Nephron progenitor cell (in vitro differentiated cells): ENCODE results near the gene CNTNAP1.
A peak's percentile ranks its signal among the peaks of the same experiment; 100 is the strongest.

Experiments used
- DNase-seq: peaks from one replicate; pipeline ENCODE4 v3.0.0; 2021
- H3K27ac Mint-ChIP-seq: 2 replicates; pipeline ENCODE4 v1.8.0; 2021; ENCODE audit warnings: mild to moderate bottlenecking, moderate library complexity, mixed read lengths
- H3K27me3 Mint-ChIP-seq: 2 replicates; pipeline ENCODE4 v1.8.0; 2021; ENCODE audit warnings: mild to moderate bottlenecking, low read depth, mixed read lengths; ENCODE audit not compliant: poor library complexity
- H3K36me3 Mint-ChIP-seq: 2 replicates; pipeline ENCODE4 v1.8.0; 2021; ENCODE audit warnings: low read depth, mixed read lengths
- H3K4me1 Mint-ChIP-seq: 2 replicates; pipeline ENCODE4 v1.8.0; 2021; ENCODE audit warnings: mixed read lengths
- H3K4me3 Mint-ChIP-seq: 2 replicates; pipeline ENCODE4 v1.8.0; 2021; ENCODE audit warnings: mild to moderate bottlenecking, moderate library complexity, mixed read lengths
- H3K9me3 Mint-ChIP-seq: 2 replicates; pipeline ENCODE4 v1.8.0; 2021; ENCODE audit warnings: mild to moderate bottlenecking, moderate library complexity, mixed read lengths
- TF ChIP-seq, protein P1 (sequence below): fragments of 200-600 bp; sonication (generic); IDR thresholded peaks from 2 replicates; pipeline ENCODE4 v1.5.0; 2021; ENCODE audit warnings: antibody characterized with exemption

The CNTNAP1 gene

DNA sequence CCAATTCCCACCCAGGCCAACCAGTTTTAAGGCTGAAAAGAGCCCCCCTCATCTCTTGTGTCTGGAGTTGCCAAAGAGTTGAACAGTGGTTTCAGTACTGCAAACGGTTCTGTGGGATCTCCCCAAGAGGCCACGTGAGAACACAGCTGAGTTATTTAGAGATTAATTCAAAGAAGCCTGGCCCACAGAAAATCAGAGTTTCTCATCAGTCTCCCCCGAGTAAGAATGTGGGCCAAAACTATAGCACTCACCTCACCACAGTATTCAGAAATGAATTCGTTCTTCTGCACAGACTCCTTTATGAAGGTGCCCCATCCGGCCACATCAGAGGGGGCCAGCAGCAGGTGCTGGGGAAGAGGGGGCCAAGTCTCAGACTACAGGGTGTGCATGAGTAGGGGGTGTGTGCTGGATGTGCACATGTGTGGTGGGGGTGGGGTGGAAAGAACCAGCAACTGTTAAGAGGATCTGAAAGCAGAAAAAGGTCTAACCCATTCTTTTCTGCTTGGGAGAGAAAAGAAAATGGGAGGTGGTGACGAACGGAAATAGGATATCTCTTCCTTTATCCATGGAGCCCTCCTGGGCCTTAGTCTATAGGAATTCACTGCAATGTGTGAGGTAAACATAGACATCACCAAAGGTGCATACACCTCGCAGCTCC is 22.6 kb downstream of the CNTNAP1 start:
- Mint-ChIP-seq H3K4me3 (no peak overlapping the region), H3K27ac (no peak overlapping the region), H3K4me1 (peaks cover 33% of the 10 kb centered on the region), H3K36me3 (peaks cover 69% of the 10 kb centered on the region), H3K27me3 (peaks cover 6% of the 10 kb centered on the region), H3K9me3 (no peaks in the 10 kb centered on the region)
- DNase-seq = no peak
- TF ChIP-seq, protein P1, sequence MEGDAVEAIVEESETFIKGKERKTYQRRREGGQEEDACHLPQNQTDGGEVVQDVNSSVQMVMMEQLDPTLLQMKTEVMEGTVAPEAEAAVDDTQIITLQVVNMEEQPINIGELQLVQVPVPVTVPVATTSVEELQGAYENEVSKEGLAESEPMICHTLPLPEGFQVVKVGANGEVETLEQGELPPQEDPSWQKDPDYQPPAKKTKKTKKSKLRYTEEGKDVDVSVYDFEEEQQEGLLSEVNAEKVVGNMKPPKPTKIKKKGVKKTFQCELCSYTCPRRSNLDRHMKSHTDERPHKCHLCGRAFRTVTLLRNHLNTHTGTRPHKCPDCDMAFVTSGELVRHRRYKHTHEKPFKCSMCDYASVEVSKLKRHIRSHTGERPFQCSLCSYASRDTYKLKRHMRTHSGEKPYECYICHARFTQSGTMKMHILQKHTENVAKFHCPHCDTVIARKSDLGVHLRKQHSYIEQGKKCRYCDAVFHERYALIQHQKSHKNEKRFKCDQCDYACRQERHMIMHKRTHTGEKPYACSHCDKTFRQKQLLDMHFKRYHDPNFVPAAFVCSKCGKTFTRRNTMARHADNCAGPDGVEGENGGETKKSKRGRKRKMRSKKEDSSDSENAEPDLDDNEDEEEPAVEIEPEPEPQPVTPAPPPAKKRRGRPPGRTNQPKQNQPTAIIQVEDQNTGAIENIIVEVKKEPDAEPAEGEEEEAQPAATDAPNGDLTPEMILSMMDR = no peak

DNA sequence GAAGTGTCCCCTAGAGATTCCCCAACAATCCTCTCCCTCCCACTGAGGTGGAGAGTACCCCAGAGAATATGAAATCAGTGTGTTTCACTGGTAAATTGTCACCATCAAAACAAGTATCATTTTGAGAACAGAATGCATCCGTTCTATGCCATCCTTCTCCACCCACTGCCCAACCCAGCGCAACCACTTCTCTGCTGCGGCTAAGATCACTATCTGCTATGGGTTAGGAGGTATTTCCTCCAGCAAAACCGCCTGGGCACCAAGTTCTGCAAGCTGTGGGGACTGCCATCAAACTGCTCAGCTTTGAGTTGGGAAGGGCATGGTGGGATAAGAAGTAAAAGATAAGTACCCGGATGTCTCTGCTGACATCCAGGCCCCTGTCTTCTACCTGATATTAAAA is 24.4 kb downstream of the CNTNAP1 start:
- Mint-ChIP-seq H3K4me1 (peaks cover 22% of the 10 kb centered on the region), H3K27ac (no peak overlapping the region), H3K4me3 (no peak overlapping the region), H3K27me3 (peaks cover 3% of the 10 kb centered on the region), H3K36me3 (peaks cover 73% of the 10 kb centered on the region), H3K9me3 (no peaks in the 10 kb centered on the region)
- TF ChIP-seq, protein P1 = no peak
- no peak for DNase-seq

DNA sequence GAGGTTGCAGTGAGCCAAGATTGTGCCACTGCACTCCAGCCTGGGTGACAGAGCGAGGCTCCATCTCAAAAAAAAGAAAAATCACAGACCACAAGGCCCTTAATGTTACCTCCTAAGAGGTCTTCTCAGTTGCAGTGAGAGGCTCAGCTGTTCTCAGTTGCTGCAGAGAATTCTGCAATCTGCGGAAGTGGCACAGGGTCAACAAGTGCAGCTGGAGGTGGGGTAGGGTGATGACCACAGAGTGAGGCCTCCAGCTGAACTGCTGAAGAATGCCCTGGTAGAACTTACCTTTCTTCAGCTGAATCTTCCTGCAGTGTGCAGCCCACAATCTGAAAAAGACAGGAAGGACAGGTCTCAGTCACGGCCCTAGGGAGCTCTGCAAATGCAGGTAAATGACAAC is 26.3 kb downstream of the CNTNAP1 start:
- TF ChIP-seq, protein P1 = no peak
- peak overlapping the region; percentile 94 for H3K27ac Mint-ChIP-seq
- DNase-seq = no peak
- H3K4me1 Mint-ChIP-seq = peaks cover 22% of the 10 kb centered on the region
- peaks cover 78% of the 10 kb centered on the region for H3K36me3 Mint-ChIP-seq
- H3K4me3 Mint-ChIP-seq = no peak overlapping the region
- H3K9me3 Mint-ChIP-seq = no peaks in the 10 kb centered on the region
- peaks cover 3% of the 10 kb centered on the region for H3K27me3 Mint-ChIP-seq

DNA sequence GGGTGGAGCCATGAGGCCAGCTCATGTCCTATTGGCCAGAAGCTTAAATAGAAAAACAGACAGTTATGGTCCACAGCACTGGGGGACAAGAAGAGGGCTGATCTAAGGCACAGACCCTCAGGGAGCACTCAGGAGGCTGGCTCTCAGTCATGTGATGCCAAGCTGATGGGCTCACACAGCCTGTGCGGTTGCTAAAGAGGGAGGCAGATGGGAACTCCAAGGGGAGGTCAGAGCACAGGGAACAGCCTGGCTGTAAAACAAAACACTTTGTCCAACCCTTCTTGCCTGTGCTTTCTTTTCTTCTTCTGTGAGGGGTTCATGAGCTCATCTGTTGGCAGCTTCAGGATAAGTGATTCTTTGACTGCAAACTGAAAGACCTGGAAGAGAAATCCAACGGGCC is 27.2 kb downstream of the CNTNAP1 start:
- Mint-ChIP-seq H3K27me3 (peaks cover 3% of the 10 kb centered on the region), H3K9me3 (no peaks in the 10 kb centered on the region), H3K27ac (peak overlapping the region; percentile 94), H3K36me3 (peaks cover 77% of the 10 kb centered on the region), H3K4me1 (peaks cover 22% of the 10 kb centered on the region), H3K4me3 (no peak overlapping the region)
- TF ChIP-seq, protein P1 = no peak
- no peak for DNase-seq

DNA sequence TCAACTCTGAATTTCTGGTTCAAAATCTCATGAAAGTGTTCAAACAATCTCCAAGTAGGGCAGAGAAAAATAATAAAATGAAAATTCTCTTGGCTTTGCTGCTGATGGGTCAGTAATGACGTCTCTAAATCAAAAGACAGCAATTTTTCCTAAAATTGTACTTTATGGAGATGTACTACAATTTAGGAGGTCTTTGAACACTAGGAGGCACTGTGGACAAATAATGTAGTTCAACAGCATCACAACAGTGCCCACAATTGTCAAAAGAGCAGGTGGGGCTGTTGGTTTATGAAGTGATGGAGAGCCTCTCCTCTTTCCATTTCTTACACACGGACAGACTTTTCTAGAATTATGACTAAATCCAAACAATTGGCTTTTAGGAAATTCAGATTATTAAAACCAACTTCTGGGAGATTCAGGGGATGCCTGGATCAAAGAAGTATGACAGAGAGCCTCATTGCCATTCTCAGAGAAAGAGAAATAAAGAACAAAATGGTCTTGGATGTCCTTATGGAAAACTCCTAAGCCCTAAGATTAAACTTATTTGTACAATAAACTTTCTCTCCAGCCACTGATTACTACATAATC is 38.8 kb downstream of the CNTNAP1 start:
- H3K27ac Mint-ChIP-seq = no peak overlapping the region
- peak; percentile 21 for DNase-seq
- H3K36me3 Mint-ChIP-seq = peaks cover 56% of the 10 kb centered on the region
- H3K9me3 Mint-ChIP-seq = no peaks in the 10 kb centered on the region
- H3K4me3 Mint-ChIP-seq = no peak overlapping the region
- TF ChIP-seq, protein P1 = peak; percentile 61
- H3K4me1 Mint-ChIP-seq = no peaks in the 10 kb centered on the region
- H3K27me3 Mint-ChIP-seq = no peaks in the 10 kb centered on the region

DNA sequence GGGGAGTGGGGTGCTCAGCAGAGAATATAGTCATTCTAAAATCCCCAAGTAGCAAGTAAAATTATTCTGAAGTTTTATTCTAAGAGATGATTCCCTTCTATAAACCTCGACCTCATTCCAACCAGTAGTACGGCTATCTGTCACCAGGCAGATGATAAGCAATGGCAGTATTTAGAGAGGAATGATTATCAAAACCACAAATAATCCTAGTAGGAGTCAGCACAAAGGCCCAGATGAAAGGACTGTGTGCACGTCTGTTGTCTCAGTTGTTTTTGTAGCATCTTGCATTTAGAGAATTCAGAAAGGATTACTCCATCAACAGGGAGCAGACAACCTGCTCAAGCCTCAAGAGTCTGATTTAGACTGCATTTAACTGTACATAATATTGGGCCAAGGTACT is 41.3 kb downstream of the CNTNAP1 start:
- TF ChIP-seq, protein P1 = no peak
- Mint-ChIP-seq H3K27me3 (no peaks in the 10 kb centered on the region), H3K4me3 (no peak overlapping the region), H3K36me3 (peaks cover 44% of the 10 kb centered on the region), H3K27ac (no peak overlapping the region), H3K9me3 (no peaks in the 10 kb centered on the region), H3K4me1 (no peaks in the 10 kb centered on the region)
- no peak for DNase-seq
